H9 (cell line): ENCODE results near the gene HEATR5A. TPM values are rescaled to one million over a fixed set of nuclear protein-coding genes. Genes with fewer than 3 reads are reported as not detected.

Experiments
- DNase-seq: peaks from one replicate; pipeline ENCODE4 v3.0.0-alpha.2; 2017
- H2AFZ ChIP-seq: one replicate; pipeline ENCODE4 v1.6.1; 2013; ENCODE audit warnings: mild to moderate bottlenecking, low read length, control low read depth, moderate library complexity
- H2AK5ac ChIP-seq: 2 replicates; pipeline ENCODE4 v1.6.1; 2013; ENCODE audit warnings: low read length, control low read depth, mixed read lengths; ENCODE audit not compliant: insufficient read length
- H2BK120ac ChIP-seq: one replicate; pipeline ENCODE4 v1.6.1; 2013; ENCODE audit warnings: low read depth, mild to moderate bottlenecking, low read length, control low read depth, inconsistent platforms; ENCODE audit not compliant: poor library complexity, severe bottlenecking
- H2BK12ac ChIP-seq: 2 replicates; pipeline ENCODE4 v1.6.1; 2013; ENCODE audit warnings: low read length, control low read depth, mixed read lengths, low read depth; ENCODE audit not compliant: insufficient read length
- H2BK15ac ChIP-seq: 2 replicates; pipeline ENCODE4 v1.6.1; 2013; ENCODE audit warnings: low read depth, low read length, control low read depth
- H2BK20ac ChIP-seq: one replicate; pipeline ENCODE4 v1.6.1; 2013; ENCODE audit warnings: low read depth, mild to moderate bottlenecking, low read length, control low read depth, inconsistent platforms; ENCODE audit not compliant: poor library complexity, severe bottlenecking
- H2BK5ac ChIP-seq: 2 replicates; pipeline ENCODE4 v1.6.1; 2013; ENCODE audit warnings: low read length, control low read depth, mixed read lengths; ENCODE audit not compliant: insufficient read length
- H3K14ac ChIP-seq: 2 replicates; pipeline ENCODE4 v1.6.1; 2013; ENCODE audit warnings: low read length, control low read depth; ENCODE audit not compliant: insufficient read depth
- H3K18ac ChIP-seq: 2 replicates; pipeline ENCODE4 v1.6.1; 2013; ENCODE audit warnings: low read depth, mild to moderate bottlenecking, mixed read lengths, low read length, control low read depth; ENCODE audit not compliant: insufficient read length
- H3K23ac ChIP-seq: 2 replicates; pipeline ENCODE4 v1.6.1; 2013; ENCODE audit warnings: low read length, control low read depth, mixed read lengths, low read depth; ENCODE audit not compliant: insufficient read length
- H3K23me2 ChIP-seq: 2 replicates; pipeline ENCODE4 v1.6.1; 2013; ENCODE audit warnings: low read depth, mild to moderate bottlenecking, mixed read lengths, low read length, control low read depth; ENCODE audit not compliant: insufficient read length, poor library complexity, severe bottlenecking
- H3K27ac ChIP-seq: 2 replicates; pipeline ENCODE4 v1.5.1; 2013; ENCODE audit warnings: low read length, control low read depth, mixed read lengths, low read depth; ENCODE audit not compliant: insufficient read length
- H3K27me3 ChIP-seq: 2 replicates; pipeline ENCODE4 v1.6.1; 2013; ENCODE audit warnings: low read length, control low read depth, inconsistent platforms; ENCODE audit not compliant: insufficient read depth
- H3K4ac ChIP-seq: 2 replicates; pipeline ENCODE4 v1.6.1; 2013; ENCODE audit warnings: low read depth, mild to moderate bottlenecking, control low read depth, inconsistent platforms, low read length, moderate library complexity
- H3K4me1 ChIP-seq: 2 replicates; pipeline ENCODE4 v1.6.1; 2013; ENCODE audit warnings: low read length, control low read depth, inconsistent platforms; ENCODE audit not compliant: insufficient read depth
- H3K4me2 ChIP-seq: 2 replicates; pipeline ENCODE4 v1.6.1; 2013; ENCODE audit warnings: low read length, control low read depth, mixed read lengths; ENCODE audit not compliant: insufficient read length, insufficient read depth
- H3K56ac ChIP-seq: 2 replicates; pipeline ENCODE4 v1.6.1; 2013; ENCODE audit warnings: low read depth, mild to moderate bottlenecking, mixed read lengths, low read length, control low read depth; ENCODE audit not compliant: insufficient read length
- H3K79me1 ChIP-seq: 2 replicates; pipeline ENCODE4 v1.6.1; 2013; ENCODE audit warnings: low read depth, mild to moderate bottlenecking, moderate library complexity, low read length, control low read depth, inconsistent platforms; ENCODE audit not compliant: insufficient read depth, poor library complexity, severe bottlenecking
- H3K79me2 ChIP-seq: 2 replicates; pipeline ENCODE4 v1.6.1; 2013; ENCODE audit warnings: low read length, control low read depth, inconsistent platforms; ENCODE audit not compliant: insufficient read depth
- H3K9ac ChIP-seq: 2 replicates; pipeline ENCODE4 v1.6.1; 2013; ENCODE audit warnings: low read length, control low read depth, mixed read lengths; ENCODE audit not compliant: insufficient read length; ENCODE audit errors: extremely low read depth
- H3K9me3 ChIP-seq: one replicate; pipeline ENCODE4 v1.6.1; 2013; ENCODE audit warnings: low read depth, low read length, inconsistent platforms; ENCODE audit not compliant: control insufficient read depth
- H3T11ph ChIP-seq: one replicate; pipeline ENCODE4 v1.6.1; 2013; ENCODE audit warnings: mild to moderate bottlenecking, low read length, control low read depth, inconsistent platforms
- H4K20me1 ChIP-seq: one replicate; pipeline ENCODE4 v1.6.1; 2013; ENCODE audit not compliant: control insufficient read depth, insufficient read length, insufficient read depth
- H4K5ac ChIP-seq: 2 replicates; pipeline ENCODE4 v1.6.1; 2013; ENCODE audit warnings: low read depth, mild to moderate bottlenecking, mixed read lengths, low read length, control low read depth; ENCODE audit not compliant: insufficient read length
- H4K8ac ChIP-seq: replicated peaks from 2 replicates; pipeline ENCODE4 v1.6.1; 2013; ENCODE audit warnings: low read length, control low read depth, mixed read lengths, low read depth; ENCODE audit not compliant: insufficient read length
- H4K91ac ChIP-seq: 2 replicates; pipeline ENCODE4 v1.6.1; 2013; ENCODE audit warnings: low read depth, mild to moderate bottlenecking, moderate library complexity, mixed read lengths, low read length, control low read depth; ENCODE audit not compliant: insufficient read length
- H3K27ac Mint-ChIP-seq, 3 experiments: 2 replicates in 2 of 3; 3 replicates in 1 of 3; pipeline ENCODE4 v1.8.0; 2020 to 2021; ENCODE audit warnings: mixed read lengths in 3 of 3, mild to moderate bottlenecking in 1 of 3, moderate library complexity in 1 of 3
- H3K27me3 Mint-ChIP-seq: 2 replicates; pipeline ENCODE4 v1.8.0; 2021; ENCODE audit warnings: low read depth, mild to moderate bottlenecking, moderate library complexity, mixed read lengths
- H3K36me3 Mint-ChIP-seq, 3 experiments: 2 replicates in 2 of 3; 3 replicates in 1 of 3; pipeline ENCODE4 v1.8.0; 2020 to 2021; ENCODE audit warnings: low read depth in 3 of 3, mixed read lengths in 3 of 3; ENCODE audit not compliant: insufficient read depth in 1 of 3
- H3K4me1 Mint-ChIP-seq, 2 experiments: 2 replicates each; pipeline ENCODE4 v1.8.0; 2020; ENCODE audit warnings: mixed read lengths in 2 of 2
- H3K4me3 Mint-ChIP-seq, 2 experiments: 2 replicates in 1 of 2; 3 replicates in 1 of 2; pipeline ENCODE4 v1.8.0; 2020 to 2021; ENCODE audit warnings: mild to moderate bottlenecking in 2 of 2, mixed read lengths in 2 of 2, moderate library complexity in 1 of 2
- H3K9me3 Mint-ChIP-seq, 2 experiments: 2 replicates in 1 of 2; 3 replicates in 1 of 2; pipeline ENCODE4 v1.8.0; 2020; ENCODE audit warnings: mild to moderate bottlenecking in 2 of 2, mixed read lengths in 2 of 2, moderate library complexity in 1 of 2
- WGBS: extraction: QIAGEN DNeasy Blood & Tissue Kit; methylation state at CpG from one replicate; pipeline ENCODE4 v1.1.7; 2013; ENCODE audit warnings: missing lambda C conversion rate, low lambda C conversion rate, mixed read lengths; ENCODE audit not compliant: insufficient read length; ENCODE audit errors: extremely low coverage; 5-methylcytosine and 5-hydroxymethylcytosine counted together
- total RNA-seq: library from RNA; stranded (reverse); gene quantifications from 2 replicates; pipeline ENCODE4 v1.2.1, GENCODE V29; 2021
- TF ChIP-seq, protein P1 (sequence below): fragments of 200-600 bp; sonication (generic); conservative IDR thresholded peaks from 3 replicates; pipeline ENCODE4 v1.8.0; 2021; ENCODE audit warnings: antibody characterized with exemption, mild to moderate bottlenecking

Gene HEATR5A
- total RNA-seq, 1 experiment from 2014 or later = 21.2 TPM

DNA sequence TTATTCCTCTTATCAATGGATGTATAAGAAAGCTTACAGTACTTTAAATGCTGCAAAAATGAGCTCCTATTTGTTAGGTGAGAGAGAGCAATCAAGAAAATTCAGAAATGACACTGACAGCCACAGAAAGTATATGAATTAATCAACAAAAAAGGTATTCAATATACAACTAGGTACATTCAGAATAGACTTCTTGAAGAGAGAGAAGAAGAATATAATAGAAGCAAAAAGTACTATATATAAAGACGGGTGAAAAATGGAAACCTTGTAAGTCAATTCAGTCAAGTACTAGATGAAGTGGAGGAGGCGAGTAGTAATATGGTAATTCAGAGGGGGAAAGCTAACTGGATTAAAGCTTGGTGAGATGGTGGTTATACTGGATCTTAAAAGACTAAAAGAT, 74.3 kb downstream of the HEATR5A start:
- H3K4me1 Mint-ChIP-seq = no peaks in the 10 kb centered on the region
- Histone ChIP-seq H2BK120ac (no peak overlapping the region), H4K5ac (no peak overlapping the region), H3K79me1 (no peaks in the 10 kb centered on the region), H2BK12ac (no peak overlapping the region), H2BK15ac (no peak overlapping the region), H3K4ac (no peak overlapping the region), H3K23me2 (no peaks in the 10 kb centered on the region), H2AK5ac (no peak overlapping the region), H3K4me2 (no peak overlapping the region), H3K9me3 (no peaks in the 10 kb centered on the region), H2BK20ac (no peak overlapping the region), H3K18ac (no peak overlapping the region), H4K91ac (no peak overlapping the region), H3T11ph (no peak overlapping the region), H3K27me3 (no peaks in the 10 kb centered on the region), H3K14ac (no peak overlapping the region), H4K8ac (no peak overlapping the region), H2AFZ (no peak overlapping the region), H2BK5ac (no peak overlapping the region), H3K9ac (no peak overlapping the region), H3K4me1 (no peaks in the 10 kb centered on the region), H3K27ac (no peak overlapping the region), H3K79me2 (no peaks in the 10 kb centered on the region), H3K23ac (no peak overlapping the region), H4K20me1 (no peaks in the 10 kb centered on the region), H3K56ac (no peak overlapping the region)
- WGBS = 100% methylated on average over 1 of the region's 2 CpGs
- H3K9me3 Mint-ChIP-seq = no peaks in the 10 kb centered on the region
- no peak overlapping the region for H3K27ac Mint-ChIP-seq
- TF ChIP-seq, protein P1, sequence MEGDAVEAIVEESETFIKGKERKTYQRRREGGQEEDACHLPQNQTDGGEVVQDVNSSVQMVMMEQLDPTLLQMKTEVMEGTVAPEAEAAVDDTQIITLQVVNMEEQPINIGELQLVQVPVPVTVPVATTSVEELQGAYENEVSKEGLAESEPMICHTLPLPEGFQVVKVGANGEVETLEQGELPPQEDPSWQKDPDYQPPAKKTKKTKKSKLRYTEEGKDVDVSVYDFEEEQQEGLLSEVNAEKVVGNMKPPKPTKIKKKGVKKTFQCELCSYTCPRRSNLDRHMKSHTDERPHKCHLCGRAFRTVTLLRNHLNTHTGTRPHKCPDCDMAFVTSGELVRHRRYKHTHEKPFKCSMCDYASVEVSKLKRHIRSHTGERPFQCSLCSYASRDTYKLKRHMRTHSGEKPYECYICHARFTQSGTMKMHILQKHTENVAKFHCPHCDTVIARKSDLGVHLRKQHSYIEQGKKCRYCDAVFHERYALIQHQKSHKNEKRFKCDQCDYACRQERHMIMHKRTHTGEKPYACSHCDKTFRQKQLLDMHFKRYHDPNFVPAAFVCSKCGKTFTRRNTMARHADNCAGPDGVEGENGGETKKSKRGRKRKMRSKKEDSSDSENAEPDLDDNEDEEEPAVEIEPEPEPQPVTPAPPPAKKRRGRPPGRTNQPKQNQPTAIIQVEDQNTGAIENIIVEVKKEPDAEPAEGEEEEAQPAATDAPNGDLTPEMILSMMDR = no peak
- no peaks in the 10 kb centered on the region for H3K27me3 Mint-ChIP-seq
- H3K36me3 Mint-ChIP-seq = peaks cover 2 to 15% (median 5%) of the 10 kb centered on the region in 3 experiments; a peak in 3 of 7 replicates
- no peak overlapping the region for H3K4me3 Mint-ChIP-seq
- no peak for DNase-seq
